GM21825 (cell line): ENCODE data around the gene DSCAM.

Source experiments
- ATAC-seq: cut with Tn5 transposase; IDR thresholded peaks from one replicate; pipeline ENCODE4 v1.9.1; 2021; ENCODE audit warnings: mild to moderate bottlenecking, moderate library complexity; ENCODE audit not compliant: unreplicated experiment

The DSCAM gene

DNA sequence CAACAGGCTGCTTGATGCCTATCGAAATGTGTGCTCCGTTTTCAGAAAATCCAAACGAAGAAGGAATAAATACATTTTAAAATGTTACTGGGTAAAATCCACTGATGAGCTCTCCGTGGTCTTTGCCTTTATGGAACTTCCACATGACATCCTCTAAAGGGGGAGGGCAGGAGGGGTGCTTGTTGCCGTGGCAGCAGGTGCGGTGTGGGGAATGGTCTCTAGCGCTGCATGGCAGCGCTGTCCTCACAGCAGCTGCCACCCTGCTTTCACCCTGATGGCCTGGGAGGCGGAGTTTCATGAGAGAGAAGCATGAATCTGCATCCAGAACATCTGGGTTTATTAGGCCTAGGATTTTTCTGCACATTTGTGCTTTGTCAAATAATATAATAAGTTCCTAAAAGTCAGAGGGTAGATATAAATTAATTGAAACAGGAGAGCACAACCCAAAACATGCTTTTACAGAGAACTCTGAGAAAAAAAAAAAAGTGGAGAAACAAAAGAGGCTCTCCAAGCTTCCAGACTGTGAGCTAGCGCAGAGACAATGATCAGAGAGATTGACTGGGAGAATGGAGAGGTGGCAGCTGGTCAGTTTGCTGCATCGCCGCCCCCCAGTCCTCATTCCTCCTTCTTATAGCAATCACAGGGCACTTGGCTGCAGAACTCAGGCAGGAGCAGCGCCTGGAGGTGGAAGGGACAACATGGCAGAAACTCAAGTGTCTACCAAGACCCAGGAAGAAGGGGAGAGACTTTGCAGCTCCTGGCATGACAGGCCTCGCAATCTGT lies 228.6 kb downstream of the DSCAM start:
- no peak for ATAC-seq

DNA sequence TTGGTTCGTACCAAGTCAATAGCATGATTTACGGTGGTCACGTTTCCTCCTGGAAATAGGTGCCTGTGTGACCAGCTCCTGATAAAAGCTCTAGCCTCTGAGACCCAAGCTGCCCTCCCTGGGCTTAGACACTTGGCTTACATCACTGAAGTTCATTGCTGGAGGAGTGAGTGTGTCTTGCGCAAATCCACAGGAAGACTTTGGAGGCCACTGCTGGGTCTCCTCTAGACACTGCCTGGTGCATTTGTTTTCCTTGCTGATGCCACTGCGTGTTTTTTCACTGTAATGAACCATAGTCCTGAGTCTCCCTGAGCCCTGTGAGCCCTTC lies 230.6 kb downstream of the DSCAM start:
- no peak for ATAC-seq

DNA sequence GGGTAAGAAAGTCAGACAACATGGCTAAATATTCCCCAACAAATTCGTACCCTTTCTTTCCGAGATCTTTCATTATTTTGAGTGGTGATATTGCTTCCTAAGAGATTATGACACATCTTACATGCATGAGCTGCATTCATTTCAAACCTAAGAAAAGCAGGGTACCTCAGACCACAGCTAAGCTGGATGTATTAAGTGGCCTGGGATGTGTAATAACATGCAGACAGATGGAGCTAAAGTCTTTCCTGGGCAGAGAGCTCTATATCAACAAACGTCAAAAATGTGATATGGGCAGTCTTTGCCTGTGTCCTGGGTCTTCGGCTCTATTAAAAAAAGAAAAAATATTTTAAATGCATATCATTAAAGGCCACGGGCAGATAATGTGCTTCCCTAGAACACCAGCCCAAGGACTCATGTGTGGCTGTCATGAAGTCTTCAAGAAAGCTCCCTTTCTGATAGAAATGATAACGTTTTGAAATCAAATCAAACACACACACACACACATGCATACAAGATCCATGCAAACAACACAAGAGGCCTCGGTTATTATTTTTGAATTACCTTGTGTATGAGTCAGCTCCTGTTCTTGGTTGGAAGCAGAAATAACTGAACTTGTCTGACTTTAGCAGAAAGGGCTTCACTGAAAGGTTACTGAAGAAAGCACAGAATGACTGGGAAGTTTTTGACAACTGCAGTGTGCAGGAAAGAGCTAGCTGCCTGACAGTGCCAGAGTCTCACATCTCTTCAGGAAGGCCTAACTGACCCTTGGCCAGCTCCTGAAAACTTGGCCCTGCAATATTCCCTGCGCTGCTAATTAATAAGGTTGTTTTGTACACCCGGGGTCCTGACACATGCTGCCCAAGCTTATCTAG lies 231.2 kb downstream of the DSCAM start:
- no peak for ATAC-seq

DNA sequence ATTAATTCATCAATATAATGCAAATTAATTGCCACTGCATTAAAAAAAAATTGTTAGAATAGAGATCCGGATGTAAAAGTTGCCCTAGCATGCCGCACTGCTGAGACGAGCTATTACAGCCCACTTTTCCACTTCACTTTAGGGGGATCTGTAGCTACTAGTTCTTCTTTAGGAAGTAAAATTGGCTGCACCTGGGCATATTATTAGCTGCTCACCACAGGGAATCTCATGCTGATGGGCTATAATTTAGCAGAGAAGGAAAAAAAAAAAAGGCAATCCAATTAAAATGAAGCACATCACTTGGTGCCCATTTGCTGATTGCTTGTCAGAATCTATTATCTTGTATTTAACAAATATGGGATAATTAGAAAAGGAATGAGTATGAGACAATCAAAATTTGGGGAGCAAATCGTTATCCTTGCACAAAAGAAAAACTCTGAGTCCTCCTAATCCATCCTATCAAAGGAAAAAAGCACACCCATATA lies 233.4 kb downstream of the DSCAM start:
- no peak for ATAC-seq

DNA sequence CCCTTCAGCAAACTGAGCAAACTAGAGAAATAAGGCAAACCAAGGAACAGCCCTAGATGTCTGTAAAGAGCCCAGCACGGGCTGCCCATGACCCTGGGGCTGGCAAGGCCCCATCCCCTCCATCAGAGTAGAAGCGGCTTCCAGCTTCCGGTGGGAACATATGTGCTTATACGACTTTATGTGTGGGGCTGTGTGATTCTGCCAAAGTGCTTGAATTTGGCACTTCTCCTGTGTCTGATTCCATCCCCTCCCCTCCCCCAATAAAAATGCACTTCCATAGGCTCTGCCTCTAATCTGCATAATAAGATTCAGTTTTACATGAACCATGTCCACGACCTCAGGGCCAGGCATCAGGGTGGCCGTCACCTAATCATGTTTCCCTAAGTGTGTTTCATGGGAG lies 236.6 kb downstream of the DSCAM start:
- no peak for ATAC-seq

DNA sequence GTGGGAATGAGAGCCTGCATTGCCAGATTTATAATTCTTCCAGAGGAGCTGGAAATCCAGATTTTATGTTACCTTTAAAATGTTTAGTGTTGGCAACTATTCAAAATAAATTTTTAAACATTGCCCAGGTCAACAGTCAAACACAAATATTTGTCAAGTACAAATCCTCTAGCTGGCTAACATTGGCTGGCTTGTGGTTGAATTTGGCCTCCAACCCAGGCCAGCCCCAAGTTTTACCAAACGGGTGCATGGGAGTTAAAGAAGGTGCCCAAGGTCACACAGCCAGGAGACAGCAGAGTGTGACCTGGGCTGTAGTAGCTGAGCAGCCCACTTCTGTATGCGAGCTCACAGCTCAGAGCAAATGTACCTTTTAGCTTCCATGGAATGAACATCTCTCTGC lies 240.6 kb downstream of the DSCAM start:
- ATAC-seq = no peak

DNA sequence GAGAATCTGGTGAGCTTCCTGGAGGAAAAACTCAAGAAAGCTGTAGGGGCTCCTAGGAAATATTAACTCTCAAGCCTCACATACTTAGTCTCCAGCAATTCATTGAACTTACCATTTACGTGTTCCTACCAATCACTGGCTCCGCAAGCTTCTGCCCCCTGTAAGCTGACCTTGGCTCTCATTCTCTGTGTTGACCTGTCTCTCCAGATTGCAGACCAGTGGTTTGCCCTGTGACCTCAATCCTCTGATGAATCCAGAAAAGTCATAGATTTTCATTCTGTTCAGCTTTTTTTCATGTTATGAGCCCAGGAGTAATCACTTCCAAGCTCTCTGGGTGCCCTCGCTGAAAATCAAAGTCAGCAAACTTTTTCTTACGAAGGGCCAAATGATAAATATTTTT lies 241.9 kb downstream of the DSCAM start:
- ATAC-seq = no peak

DNA sequence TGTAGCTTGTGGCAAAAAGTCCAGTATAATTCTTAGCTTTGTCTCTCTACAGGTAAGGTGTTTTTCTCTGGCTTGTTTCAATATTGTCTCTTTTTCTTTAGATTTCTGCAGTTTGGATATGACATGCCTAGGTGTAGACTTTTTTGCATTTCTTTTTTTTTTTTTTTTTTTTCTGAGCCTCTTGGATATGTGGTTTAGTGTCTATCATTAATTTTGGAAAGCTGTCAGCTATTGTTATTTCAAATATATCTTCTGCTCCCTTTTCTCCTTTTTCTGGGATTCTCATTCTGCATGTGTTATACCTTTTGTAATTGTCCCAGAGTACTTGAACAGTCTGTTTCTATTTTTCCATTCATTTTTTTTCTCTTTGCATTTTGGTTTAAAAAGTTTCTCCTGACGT lies 243.2 kb downstream of the DSCAM start:
- ATAC-seq = no peak

DNA sequence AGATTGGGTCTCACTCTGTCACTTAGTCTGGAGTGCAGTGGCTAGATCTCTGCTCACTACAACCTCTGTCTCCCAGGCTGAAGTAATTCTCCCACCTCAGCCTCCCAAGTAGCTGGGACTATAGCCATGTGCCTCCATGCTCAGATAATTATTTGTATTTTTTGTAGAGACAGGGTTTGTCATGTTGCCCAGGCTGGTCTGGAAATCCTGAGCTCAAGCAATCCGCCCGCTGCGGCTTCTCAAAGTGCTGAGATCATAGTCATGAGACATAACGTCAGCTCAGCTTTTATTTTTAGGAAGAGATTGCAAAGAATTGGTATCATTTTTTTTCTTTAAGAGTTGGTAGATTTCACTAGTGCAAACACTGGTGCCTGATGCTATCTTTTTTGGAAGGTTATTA lies 244.9 kb downstream of the DSCAM start:
- no peak for ATAC-seq

DNA sequence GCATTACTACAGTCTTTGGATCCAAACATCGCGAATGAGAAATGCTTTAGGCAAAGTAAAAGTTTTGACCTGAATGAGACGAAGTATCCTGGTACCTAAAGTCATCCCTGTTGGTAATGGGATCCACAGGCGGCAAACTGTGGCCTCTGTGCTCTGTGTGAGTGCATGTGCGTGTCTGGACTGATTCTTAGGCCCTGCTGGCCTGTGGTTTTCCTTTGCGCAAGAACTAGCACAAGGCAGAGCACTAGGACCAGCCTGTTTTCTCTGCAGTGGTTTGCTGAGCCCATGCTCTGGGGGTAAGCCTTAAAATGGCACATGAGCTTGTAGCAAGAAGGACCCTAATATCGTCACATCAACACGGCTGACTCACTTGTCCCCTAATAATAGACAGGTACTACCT lies 251.2 kb downstream of the DSCAM start:
- ATAC-seq = no peak

DNA sequence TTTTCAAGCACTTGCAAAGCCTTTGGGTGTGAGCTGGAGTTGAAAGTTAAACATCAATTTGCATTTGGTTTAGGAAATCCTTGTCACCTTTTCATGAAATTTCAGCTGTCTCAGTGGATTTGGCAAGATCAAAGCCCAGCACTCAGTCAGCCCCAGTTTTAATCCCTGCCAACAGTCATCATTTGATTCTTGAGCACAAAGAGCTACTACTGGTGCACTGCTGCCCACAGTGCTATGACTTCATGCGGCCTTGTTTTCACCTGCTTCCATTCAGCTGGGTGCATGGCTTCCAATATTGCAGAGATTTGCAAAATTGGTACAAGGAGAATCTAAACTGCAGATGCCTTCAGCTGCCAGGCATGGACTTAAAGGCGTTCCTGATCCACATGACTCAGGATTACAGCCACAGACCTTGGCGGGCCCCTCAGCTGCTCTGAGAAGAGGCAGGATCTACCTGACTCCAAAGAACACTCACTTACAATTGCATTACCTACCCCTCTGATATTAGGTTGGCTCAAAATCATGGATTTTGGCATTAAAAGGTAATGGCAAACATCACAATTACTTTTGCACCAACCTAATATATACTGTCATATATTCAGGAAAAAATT lies 259.1 kb downstream of the DSCAM start:
- no peak for ATAC-seq

DNA sequence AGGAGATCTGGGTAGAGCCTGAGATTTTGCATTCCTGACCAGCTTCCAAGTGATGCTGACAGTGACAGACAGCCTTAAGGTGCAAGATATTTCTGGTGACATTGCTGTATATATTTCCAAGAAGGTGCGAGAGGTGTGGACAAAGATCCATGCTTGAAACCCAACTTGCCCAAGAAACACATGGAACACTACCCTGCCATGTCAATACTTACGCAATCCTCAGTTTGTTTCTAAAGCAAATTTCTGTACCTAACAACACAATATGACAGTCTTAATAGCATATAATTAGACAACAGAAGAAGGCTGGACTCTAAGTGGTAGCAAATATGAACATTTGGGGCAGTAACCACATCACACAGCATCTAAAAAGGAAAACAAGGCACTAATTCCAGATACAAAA lies 260.4 kb downstream of the DSCAM start:
- no peak for ATAC-seq

DNA sequence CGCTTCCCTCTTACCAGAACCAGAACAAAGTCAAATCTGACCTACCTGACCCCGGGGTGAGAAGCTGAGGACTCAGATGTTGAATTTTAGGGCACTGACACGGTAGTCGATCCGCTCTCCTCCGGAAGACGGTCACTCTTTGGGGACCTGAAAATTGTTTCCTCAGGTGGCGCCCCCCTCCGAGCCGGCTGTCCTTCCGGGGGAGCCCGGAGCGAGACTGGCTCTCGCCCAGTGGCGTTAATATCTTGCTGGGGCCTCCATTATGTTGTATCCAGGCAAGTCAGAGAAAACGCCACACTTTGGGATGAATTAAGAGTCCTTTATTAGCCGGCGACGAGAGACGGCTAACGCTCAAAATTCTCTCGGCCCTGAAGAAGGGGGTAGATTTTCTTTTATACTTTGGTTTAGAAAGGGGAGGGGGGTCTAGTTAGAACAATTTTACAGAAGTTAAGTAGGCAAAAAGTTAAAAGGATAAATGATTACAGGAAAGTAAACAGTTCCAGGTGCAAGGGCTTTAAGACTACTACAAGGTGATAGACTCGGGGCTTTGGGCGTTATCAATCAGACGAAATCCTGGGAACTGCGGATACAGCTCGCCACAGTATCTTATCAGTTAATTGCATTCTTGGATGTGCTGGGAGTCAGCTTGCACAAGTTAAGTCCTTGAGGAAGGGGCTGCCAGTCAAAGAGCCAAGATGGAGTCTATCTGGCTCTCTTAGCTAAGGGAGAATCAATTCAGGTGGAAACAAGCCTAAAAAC lies 269.5 kb downstream of the DSCAM start:
- ATAC-seq = no peak

DNA sequence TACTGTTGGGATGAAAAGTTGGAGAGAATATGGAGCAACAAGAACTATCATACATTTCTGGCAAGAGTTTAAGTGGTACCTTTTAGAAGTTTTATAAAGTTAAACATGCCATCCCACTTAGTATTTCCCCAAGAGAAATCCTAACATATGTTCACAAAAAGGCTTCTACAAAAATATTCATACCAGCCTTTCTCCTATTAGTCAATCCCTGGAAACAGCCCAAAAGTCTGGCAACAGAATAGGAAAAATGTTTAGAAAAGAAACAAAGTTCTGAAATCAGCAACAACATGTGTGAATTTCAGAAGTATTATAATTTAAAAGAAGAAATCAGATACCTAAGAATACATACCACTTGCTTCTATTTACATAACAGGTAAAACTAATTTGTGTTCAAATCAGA lies 271.0 kb downstream of the DSCAM start:
- no peak for ATAC-seq

DNA sequence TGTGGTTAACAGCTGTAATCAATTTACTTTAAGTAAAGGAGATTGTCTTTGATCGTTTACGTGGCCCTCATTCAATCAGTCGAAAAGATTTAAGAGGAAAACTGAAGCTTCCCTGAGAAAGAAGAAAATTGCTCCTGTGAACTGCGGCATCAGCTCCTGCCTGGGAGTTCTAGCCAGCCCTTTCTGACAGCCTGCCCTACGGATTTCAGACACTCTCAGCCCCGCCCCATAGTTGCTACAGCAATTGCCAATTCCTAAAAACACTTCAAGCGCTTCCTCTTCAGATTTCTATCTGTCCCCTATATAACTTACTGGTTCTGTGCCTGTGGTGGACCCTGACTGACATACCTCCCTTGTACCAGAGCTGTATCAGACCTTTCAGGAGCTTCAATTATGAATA lies 277.6 kb downstream of the DSCAM start:
- ATAC-seq = no peak

DNA sequence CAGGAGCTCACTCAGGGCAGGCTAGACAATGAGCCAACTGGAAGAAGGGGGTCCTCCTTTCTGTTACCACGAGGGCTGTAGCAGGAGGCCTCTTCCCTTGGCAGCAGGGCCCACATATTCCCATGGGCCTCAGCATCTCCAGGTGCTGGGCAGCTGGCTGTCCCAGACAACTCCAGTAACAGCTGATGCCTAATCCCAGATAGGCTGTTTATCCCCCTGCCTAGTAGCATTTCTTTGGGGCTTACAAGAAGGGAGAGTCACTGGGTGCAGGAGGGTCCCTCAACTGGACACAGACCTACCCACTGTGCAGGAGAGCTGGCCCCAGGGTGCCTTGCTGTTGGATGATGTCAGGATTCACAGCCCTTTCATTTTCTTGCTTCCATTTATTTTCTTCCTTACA lies 278.2 kb downstream of the DSCAM start:
- ATAC-seq = no peak

DNA sequence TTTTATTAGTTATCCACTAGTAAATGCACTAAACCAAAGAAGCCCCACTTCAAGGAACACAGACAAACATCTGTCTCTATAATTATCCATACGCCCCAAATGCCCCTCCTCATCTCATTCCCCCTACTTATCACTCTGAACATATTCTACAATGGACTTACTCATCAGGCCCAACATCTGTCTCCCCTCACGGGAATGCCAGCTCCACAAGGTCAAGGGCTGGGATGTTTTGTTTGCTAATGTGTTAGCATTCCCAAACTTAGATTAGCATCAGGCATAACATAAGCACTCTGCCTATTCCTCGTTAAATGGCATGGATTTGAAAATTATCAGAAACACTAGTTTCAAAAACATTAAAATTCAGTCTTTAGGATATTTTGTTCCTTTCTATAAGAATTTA lies 279.5 kb downstream of the DSCAM start:
- no peak for ATAC-seq

DNA sequence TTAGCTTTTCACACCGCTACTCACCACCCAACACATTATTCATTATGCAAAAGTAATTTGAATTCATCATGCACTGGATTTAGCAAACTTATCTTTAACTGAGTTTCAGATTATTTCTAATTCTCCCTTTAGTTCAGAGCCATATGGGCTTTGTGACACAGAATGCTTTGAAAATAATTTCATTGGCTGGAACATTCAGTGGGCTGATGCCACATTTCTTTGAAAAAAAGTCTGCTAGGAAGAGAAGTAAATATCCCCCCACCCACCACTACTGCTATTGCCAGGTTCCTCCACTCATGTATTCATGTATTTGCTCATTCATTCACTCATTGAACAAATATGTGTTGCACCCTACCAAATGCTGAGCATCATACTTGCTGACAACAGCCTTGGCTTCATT lies 280.5 kb downstream of the DSCAM start:
- ATAC-seq = no peak

DNA sequence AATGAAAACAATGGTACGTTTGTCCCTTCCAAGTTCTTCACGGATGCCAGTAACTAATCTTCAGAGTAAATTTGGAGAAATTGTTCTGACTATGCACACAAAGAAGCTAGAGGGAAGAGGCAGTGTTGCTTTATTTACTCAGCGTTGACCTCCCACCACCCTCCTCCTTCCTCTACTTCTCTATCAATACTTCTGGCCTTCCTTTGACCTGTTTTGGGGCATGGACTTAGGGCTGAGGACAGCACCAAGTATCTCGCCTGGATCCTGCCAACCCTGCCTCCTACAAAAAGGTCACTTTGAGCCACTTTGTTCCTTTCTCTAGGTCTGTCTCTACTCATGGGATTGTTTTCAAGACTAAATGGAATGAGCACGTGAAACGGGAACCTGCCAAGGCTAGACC lies 282.6 kb downstream of the DSCAM start:
- no peak for ATAC-seq

DNA sequence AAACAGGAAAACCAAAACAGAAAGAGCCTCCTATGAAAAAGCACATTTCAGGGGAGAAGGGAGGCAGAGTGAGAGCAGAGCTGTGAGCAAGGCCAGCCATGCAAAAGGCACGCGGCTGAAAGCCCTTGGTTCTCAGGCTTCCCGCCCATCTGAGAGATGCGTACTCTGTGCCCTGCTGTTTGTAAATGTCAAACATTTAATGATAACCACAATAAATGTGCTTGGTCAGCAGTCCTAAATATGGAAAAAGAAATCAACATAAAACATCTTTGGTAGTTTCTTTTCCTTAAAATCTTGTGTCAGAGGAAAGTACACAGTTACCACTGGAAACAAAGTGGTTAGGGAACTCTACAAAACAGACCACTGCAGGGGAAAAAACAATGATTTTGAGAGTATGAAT lies 283.1 kb downstream of the DSCAM start:
- no peak for ATAC-seq
